ENCODE data around the gene TRIM24.
"Not testable (repeated sequence)": the region's sequence is repeated elsewhere in the genome, so short reads cannot be mapped to it uniquely, and the experiment has no call there.

The TRIM24 gene

DNA sequence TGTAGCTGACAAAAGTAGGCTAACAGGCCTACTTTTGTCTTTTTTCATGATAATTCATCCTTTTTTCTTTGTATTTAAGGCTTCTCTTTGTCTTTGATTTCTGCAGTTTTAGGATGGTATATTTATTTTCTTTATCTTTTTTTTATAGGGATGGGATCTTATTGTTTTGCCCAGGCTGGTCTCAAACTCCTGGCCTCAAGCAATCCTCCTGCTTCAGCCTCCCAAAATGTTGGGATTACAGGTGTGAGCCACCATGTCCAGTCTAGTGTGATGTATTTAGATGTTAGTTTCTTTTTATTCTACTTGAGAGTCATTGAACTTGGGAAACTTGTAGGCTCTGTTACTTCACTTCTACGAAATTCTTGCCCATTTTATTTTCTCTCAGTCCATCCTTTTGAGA, 35.4 kb downstream of the TRIM24 start:
- no peak for DNase-seq

- no peak for DNase-seq
Measured at GRCh38 chr7:138499340-138499739, 39.3 kb downstream of the TRIM24 start.

GRCh38 chr7:138500303-138500702, 40.2 kb downstream of the TRIM24 start:
- not testable (repeated sequence) for DNase-seq

GRCh38 chr7:138500892-138501291, 40.8 kb downstream of the TRIM24 start:
- no peak for DNase-seq

- peak; percentile 11 for DNase-seq
Measured at GRCh38 chr7:138502023-138502767, 42.1 kb downstream of the TRIM24 start.

- DNase-seq = no peak
Measured at GRCh38 chr7:138505361-138505873, 45.4 kb downstream of the TRIM24 start.

DNA sequence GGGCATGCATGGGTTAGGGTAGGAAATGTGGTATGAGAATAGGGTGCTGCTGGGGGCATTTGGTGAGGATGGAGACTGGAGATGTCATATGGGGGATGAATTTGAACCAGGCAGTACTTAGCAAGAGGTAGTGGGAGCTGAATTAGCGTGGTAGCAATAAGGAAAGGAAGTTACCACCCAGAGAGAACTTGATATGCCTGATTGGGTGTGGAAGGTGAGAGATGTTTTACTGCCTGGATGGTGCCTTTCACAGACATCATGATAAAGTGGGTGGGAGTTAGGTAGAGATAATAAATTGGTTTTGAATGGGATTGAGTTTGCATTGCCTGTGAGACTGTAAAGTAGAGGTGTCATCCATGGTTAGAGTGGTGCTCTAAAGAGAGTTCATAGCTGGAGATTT, 46.7 kb downstream of the TRIM24 start:
- no peak for DNase-seq

- DNase-seq = no peak
Measured at GRCh38 chr7:138510003-138510402, 49.9 kb downstream of the TRIM24 start.

DNA sequence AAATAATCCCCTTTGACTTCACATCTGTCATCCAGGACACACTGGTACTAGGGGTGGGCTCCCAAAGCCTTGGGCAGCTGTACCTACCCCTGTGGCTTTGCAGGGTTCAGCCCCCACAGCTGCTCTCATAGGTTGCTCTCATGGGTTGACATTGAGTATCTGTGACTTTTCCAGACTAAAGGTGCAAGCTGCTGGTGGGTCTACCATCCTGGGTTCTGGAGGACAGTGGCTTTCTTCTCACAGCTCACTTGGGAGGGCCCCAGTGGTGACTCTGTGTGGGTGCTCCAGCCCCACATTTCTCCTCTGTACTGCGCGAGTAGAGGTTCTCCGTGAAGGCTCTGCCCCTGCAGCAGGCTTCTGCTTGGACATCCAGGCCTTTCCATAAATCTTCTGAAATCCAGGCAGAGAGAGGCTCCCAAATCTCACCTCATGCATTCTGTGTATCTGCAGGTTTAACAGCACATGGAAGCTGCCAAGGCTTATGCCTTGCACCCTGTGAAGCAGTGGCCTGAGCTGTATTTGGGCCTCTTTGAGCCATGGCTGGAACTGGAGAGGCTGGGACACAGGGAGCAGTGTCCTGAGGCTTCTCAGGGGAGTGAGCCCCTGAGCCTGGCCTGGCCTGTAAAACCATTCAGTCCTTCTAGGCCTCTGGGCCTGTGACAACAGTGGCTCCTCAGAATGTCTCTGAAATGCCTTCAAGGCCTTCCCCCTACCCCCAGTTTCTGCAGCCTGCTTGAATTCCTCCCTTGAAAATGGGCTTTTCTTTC, 52.2 kb downstream of the TRIM24 start:
- DNase-seq = no peak

- no peak for DNase-seq
Measured at GRCh38 chr7:138512885-138513284, 52.8 kb downstream of the TRIM24 start.

- no peak for DNase-seq
Measured at GRCh38 chr7:138513344-138513871, 53.3 kb downstream of the TRIM24 start.

- DNase-seq = no peak
Measured at GRCh38 chr7:138514044-138514443, 54.0 kb downstream of the TRIM24 start.

DNA sequence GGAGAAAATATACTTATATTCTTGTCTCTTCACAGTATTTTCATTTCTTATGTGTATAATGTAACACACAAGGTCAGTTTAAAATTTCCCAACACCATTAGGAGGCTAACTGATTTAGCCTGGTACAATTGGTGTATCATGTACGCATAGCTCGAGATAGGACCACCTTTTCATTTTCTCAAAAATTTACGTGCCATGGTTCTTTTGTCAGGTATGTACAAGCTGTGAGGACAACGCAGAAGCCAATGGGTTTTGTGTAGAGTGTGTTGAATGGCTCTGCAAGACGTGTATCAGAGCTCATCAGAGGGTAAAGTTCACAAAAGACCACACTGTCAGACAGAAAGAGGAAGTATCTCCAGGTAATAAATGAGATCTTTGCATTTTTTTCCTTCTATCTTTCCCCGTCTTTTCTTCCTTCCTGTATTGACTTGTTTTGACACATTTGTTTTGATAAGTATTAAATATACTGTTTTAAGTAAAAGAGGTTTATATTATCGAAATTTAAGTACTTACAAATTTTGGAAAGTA, 55.0 kb downstream of the TRIM24 start:
- no peak for DNase-seq

GRCh38 chr7:138519061-138519798, 59.2 kb downstream of the TRIM24 start:
- DNase-seq = no peak

DNA sequence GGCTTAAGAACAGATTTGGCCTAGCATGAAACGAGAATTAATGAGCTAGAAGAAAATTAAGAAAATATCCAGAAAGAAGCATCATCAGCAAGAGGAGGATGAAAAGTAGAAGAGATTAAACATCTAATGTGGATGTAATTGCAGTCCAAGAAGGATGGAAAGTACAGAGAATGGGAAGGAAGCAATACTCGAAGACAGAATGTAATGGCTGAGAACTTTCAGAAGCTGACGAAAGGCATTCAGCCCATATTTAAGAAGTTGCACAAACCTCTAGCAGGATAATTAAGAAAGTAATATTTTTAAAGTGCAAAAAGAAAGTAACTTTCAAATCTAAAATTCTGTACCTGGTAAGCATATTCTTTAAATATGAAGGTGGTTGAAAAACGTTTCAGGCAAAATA, 60.7 kb downstream of the TRIM24 start:
- DNase-seq = no peak

DNA sequence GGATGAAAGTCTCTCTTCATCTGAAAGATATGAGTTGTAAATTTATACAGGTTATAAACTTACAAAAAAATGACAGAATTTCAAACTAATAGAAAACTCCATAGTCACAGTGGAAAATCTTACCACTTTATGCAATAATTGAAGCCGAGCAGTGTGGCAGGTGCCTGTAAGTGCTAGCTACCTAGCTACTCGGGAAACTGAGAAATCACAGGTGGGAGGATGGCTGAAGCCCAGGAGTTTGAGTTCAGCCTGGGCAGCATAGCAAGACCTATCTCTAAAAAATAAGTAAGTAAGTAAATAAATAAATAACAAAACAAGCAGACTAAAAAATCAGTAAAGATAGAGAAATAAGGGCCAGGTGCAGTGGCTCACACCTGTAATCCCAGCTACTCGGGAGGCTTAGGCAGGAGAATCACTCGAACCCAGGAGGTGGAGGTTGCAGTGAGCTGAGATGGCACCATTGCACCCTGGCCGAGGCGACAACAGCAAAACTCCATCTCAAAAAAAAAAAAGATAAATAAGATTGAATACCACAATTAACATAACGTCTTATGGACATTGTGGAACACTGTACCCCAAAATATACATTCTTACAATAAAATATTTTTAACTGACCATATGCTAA, 61.9 kb downstream of the TRIM24 start:
- DNase-seq = no peak

GRCh38 chr7:138524259-138524658, 64.2 kb downstream of the TRIM24 start:
- DNase-seq = no peak

DNA sequence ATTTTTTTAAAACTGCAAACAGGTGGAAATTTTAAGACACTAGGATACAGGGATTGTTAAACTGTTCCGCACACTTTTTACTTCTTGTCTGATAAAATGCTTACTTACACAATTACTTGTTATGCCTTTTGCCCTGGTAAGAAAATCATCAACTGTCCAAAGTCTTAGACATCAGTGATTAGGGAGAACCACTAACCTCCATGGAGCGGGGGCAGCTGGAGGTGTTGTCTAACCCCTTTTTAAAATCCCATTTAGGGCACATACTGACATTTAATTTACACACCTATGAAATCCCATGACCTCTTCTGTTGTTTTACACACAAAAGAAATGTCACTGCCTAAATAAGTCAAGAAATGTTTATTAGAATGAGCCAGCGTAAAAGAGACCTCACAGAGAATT, 65.7 kb downstream of the TRIM24 start:
- no peak for DNase-seq

GRCh38 chr7:138527746-138528223, 67.7 kb downstream of the TRIM24 start:
- peak; percentile 6 for DNase-seq

GRCh38 chr7:138536833-138537232, 76.8 kb downstream of the TRIM24 start:
- not testable (repeated sequence) for DNase-seq

- DNase-seq = no peak
Measured at GRCh38 chr7:138538518-138538917, 78.5 kb downstream of the TRIM24 start.

DNA sequence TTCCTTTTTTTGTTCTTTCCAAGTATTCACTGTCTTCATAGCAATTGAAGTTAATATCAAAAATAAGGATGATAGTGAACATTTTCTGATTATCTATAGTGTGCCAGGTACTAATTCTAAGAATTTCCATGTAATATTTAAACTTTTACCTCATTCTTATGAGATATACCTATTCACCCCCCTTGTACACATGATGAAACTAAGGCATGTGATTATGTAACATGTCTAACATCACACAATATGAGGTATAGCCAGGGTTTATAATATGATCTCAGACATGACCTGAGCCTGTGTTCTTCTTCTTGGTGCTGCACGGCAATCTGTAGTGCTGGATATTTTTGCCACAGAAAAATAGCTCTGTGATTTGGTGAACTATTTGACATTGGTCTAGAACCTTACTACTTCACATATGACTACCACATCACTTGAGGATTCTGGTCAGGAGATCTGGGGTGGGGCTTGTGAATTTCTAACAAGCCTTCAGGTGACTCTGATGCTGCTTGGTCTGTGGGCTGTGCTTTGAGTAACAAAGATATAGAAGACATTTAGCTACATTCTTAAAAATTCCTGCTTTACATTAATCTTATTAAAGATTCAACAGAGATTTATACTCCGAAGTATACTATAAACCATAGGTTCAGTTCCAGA, 79.1 kb downstream of the TRIM24 start:
- DNase-seq = no peak

Measured in fibroblast of skin of right biceps (primary cell).